Fibroblast of lung (primary cell): ENCODE data around the gene CCNDBP1.

Experiments used
- EZH2 ChIP-seq: IDR thresholded peaks from 2 replicates; pipeline ENCODE4 v1.5.1; 2012; ENCODE audit warnings: low read length, control low read depth, mild to moderate bottlenecking; ENCODE audit errors: missing control alignments
- TF ChIP-seq, protein P1 (sequence below), 2 donors: IDR thresholded peaks in 1 of 2; conservative IDR thresholded peaks in 1 of 2; 1 replicate in 1 of 2; 2 replicates in 1 of 2; pipeline ENCODE4 v1.5.1; 2011 to 2012; ENCODE audit warnings: low read length in 2 of 2, control low read depth in 1 of 2, inconsistent platforms in 1 of 2, low read depth in 1 of 2, mild to moderate bottlenecking in 1 of 2

DNA sequence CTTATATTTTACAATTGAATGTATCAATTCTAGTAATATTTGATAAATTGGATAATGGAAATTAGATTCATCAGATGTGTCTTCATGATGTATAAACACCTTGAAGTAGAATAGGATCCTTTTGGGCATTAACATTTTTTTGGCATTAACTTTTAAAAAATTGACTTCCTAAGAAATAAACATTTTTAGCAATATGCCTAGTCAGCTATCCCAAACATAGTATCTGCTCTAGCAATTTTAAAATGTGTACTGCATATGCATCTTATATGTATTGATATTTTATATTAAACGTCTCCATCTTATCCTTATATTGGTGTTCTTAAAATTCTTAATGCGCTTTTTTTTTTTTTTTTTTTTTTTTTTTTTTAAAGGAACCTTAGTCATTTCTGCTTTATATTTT, 8.5 kb downstream of the CCNDBP1 start:
- TF ChIP-seq, protein P1, sequence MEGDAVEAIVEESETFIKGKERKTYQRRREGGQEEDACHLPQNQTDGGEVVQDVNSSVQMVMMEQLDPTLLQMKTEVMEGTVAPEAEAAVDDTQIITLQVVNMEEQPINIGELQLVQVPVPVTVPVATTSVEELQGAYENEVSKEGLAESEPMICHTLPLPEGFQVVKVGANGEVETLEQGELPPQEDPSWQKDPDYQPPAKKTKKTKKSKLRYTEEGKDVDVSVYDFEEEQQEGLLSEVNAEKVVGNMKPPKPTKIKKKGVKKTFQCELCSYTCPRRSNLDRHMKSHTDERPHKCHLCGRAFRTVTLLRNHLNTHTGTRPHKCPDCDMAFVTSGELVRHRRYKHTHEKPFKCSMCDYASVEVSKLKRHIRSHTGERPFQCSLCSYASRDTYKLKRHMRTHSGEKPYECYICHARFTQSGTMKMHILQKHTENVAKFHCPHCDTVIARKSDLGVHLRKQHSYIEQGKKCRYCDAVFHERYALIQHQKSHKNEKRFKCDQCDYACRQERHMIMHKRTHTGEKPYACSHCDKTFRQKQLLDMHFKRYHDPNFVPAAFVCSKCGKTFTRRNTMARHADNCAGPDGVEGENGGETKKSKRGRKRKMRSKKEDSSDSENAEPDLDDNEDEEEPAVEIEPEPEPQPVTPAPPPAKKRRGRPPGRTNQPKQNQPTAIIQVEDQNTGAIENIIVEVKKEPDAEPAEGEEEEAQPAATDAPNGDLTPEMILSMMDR (conservative IDR thresholded peaks at IDR 0.05 in 1 of 2, IDR thresholded peaks at IDR 0.05 in 1 of 2; ENCODE audit: low read depth in 1 of 2, low read length in 2 of 2) = no peak
- no peak for TF ChIP-seq EZH2
